ENCODE data around the gene NAMPT.

NAMPT gene

DNA sequence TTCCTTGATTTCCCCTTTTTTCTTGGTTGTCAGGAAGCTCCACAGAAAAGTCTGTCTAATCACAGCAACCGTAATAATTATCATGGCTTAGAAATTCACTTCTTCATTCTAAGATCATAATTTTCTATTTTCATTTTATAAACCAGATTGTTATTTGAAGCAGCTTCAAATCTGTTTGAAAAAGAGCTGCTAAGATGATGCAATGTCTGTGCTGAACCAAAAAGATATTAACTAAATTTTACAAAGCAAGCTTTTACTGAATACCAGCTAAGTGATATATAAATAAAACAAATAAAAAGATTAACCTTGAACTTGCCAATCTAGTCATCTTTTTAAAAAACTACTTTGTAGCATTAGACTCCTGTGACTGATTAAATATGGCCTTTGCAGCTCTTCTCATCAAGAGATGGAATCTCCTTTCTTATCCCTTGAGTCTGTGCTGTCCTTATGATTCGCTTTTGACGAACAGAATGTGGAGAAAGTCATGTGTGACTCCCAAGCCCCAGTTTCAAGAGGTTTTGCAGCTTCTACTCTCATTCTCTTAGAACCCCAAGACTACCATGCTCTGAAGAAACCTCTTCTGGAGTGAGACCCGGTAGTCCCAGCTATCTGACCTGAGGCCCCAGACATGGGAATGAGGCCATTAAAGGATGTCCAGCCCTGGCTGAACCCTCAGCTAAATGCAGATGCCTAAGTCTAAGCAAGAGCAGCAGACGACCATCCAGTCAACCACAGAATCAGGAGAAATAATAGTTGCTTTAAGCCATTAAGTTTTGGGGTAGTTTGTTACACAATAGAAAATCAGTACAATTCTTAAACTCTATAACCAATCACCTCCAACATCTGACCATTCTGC is 14.4 kb downstream of the NAMPT start:
- TF ChIP-seq, protein P1, sequence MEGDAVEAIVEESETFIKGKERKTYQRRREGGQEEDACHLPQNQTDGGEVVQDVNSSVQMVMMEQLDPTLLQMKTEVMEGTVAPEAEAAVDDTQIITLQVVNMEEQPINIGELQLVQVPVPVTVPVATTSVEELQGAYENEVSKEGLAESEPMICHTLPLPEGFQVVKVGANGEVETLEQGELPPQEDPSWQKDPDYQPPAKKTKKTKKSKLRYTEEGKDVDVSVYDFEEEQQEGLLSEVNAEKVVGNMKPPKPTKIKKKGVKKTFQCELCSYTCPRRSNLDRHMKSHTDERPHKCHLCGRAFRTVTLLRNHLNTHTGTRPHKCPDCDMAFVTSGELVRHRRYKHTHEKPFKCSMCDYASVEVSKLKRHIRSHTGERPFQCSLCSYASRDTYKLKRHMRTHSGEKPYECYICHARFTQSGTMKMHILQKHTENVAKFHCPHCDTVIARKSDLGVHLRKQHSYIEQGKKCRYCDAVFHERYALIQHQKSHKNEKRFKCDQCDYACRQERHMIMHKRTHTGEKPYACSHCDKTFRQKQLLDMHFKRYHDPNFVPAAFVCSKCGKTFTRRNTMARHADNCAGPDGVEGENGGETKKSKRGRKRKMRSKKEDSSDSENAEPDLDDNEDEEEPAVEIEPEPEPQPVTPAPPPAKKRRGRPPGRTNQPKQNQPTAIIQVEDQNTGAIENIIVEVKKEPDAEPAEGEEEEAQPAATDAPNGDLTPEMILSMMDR (IDR thresholded peaks at IDR 0.05; ENCODE audit: control extremely low read depth, extremely low read depth, low read depth, missing control alignments) = no peak
- POLR2A ChIA-PET = interaction anchor here (1.1 to 2.1 kb wide), 3 partner anchors 8 to 14 kb away, joined by 4 to 20 read pairs (median 7); partner anchors contain the start of gene NAMPT

GRCh38 chr7:106269254-106269961 is 15.4 kb downstream of the NAMPT start:
- no peak for DNase-seq (ENCODE audit: extremely low spot score)
- ChIA-PET POLR2A (interaction anchor here (0.6 to 2.1 kb wide), 4 partner anchors 9 to 94 kb away, joined by 3 to 20 read pairs (median 6); partner anchors contain the start of gene NAMPT), CTCF (interaction anchor here (1.4 to 2.9 kb wide), 4 partner anchors 11 to 92 kb away, joined by 5 to 21 read pairs (median 7); no protein-coding TSS in a partner anchor)
- TF ChIP-seq, protein P1 (IDR thresholded peaks at IDR 0.05; ENCODE audit: control extremely low read depth, extremely low read depth, low read depth, missing control alignments) = no peak

More for the DNA sequence above, 14.4 kb downstream of the NAMPT start:
- DNase-seq (ENCODE audit: extremely low spot score) = no peak
- CTCF ChIA-PET = interaction anchor here (1.4 to 2.9 kb wide), 5 partner anchors 10 to 93 kb away, joined by 5 to 21 read pairs (median 8); no protein-coding TSS in a partner anchor

GRCh38 chr7:106265133-106265532 is 19.6 kb downstream of the NAMPT start:
- POLR2A ChIA-PET = interaction anchor here (1.1 to 1.3 kb wide), 2 partner anchors 13 to 20 kb away, joined by 8 to 9 read pairs; partner anchors contain the start of gene NAMPT
- CTCF ChIA-PET = no interaction called here

DNA sequence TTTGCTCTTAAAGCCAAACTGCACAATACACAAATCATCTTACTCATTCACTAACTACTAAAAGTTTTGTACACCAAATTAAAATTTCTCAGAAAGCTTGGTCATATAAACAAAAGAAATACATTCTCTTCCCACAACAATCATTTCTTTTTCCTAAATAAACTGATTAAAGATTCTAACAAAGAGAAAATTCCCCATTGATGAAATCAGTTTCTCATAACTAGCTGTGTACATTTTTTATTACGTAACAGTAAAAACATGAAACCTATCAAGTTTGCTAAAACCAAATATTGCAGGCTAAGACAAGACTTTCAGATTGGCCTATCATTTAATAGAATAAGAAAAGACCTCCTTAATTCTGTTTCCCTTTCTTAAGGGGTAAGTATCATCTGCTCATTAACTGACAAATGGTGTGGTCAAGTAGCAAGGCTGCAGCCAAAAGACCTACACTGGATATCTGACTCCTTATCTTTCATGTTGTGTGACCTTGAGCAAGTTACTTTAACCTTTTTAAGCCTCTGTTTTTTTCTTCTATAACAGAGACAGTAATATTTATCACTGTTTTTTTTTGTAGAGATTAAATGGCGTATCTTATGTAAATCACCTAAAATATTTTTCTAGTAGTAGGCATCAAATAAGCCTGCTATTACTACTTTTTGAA is 22.4 kb downstream of the NAMPT start:
- ChIA-PET CTCF (interaction anchor here (2.1 kb wide), 1 partner anchor 200 kb away, joined by 5 read pairs; no protein-coding TSS in a partner anchor), POLR2A (no interaction called here)
- DNase-seq (ENCODE audit: extremely low spot score) = no peak
- TF ChIP-seq, protein P1 (IDR thresholded peaks at IDR 0.05; ENCODE audit: control extremely low read depth, extremely low read depth, low read depth, missing control alignments) = no peak

More at GRCh38 chr7:106265133-106265532, 19.6 kb downstream of the NAMPT start:
- DNase-seq (ENCODE audit: extremely low spot score) = no peak
- TF ChIP-seq, protein P1 (IDR thresholded peaks at IDR 0.05; ENCODE audit: control extremely low read depth, extremely low read depth, low read depth, missing control alignments) = no peak

- ChIA-PET CTCF (interaction anchor here (1.5 to 2.1 kb wide), 4 partner anchors 11 to 202 kb away, joined by 3 to 10 read pairs (median 6); no protein-coding TSS in a partner anchor), POLR2A (interaction anchor here (1.7 kb wide), 1 partner anchor 25 kb away, joined by 6 read pairs; the partner anchor contains the start of gene NAMPT)
- TF ChIP-seq, protein P1 (IDR thresholded peaks at IDR 0.05; ENCODE audit: control extremely low read depth, extremely low read depth, low read depth, missing control alignments) = no peak
- no peak for DNase-seq (ENCODE audit: extremely low spot score)
Observed at GRCh38 chr7:106260136-106260561, 24.6 kb downstream of the NAMPT start.
